HCT116 (cell line): Measurements from ENCODE around the gene XK. TPM values are rescaled to one million over a fixed set of nuclear protein-coding genes. Genes with fewer than 3 reads are reported as not detected.
"Not testable (repeated sequence)": the region's sequence is repeated elsewhere in the genome, so short reads cannot be mapped to it uniquely, and the experiment has no call there.

Experiments used
- ATAC-seq: fragments of 200-7000 bp; cut with Tn5 transposase; 2 replicates; pipeline ENCODE4 v1.9.1; 2020; ENCODE audit warnings: mild to moderate bottlenecking, moderate library complexity
- BruUV-seq: library from RNA; stranded (reverse); fragments of 400-500 nt; replicated peaks from 2 replicates; lab custom pipeline; 2021; lab: Mats Ljungman, UMichigan
- CTCF ChIA-PET: fragments of 300-600 bp; sonication (Branson Sonifier 250); formaldehyde crosslinking; loops from one replicate; lab custom pipeline; 2021; ENCODE audit warnings: antibody characterized with exemption; lab: Charles Lee
- POLR2A ChIA-PET: fragments of 300-600, 350-600 bp; sonication (Branson Sonifier 250); formaldehyde crosslinking; loops from one replicate; lab custom pipeline; 2021; ENCODE audit warnings: antibody characterized with exemption; lab: Charles Lee
- RAD21 ChIA-PET, 2 experiments: fragments of 300-600 bp; sonication (Branson Sonifier 250); formaldehyde crosslinking; loops; one replicate each; lab custom pipeline; 2023; ENCODE audit warnings: low total read pairs in 2 of 2; ENCODE audit not compliant: uncharacterized antibody in 2 of 2, unreplicated experiment in 2 of 2, low non-redundant PET in 1 of 2; lab: Charles Lee
- DNase-seq: peaks from one replicate; pipeline ENCODE4 v3.0.0-alpha.2; 2010; ENCODE audit warnings: low read depth, low spot score
- H2AFZ ChIP-seq: fragments of 200-600 bp; shearing (Covaris generic), sonication (generic); 2 replicates; pipeline ENCODE4 v1.6.1; 2017; ENCODE audit warnings: low read depth, mixed run types, mixed read lengths, antibody characterized with exemption, low read length; ENCODE audit not compliant: poor library complexity, severe bottlenecking
- H3K27ac ChIP-seq: 2 replicates; pipeline ENCODE4 v1.5.1; 2012; ENCODE audit warnings: low read depth, low read length
- H3K27me3 ChIP-seq: fragments of 200-600 bp; sonication (generic); 2 replicates; pipeline ENCODE4 v1.6.1; 2016; ENCODE audit warnings: mixed run types, low read length, mixed read lengths; ENCODE audit not compliant: insufficient read depth
- H3K36me3 ChIP-seq, 2 experiments: fragments of 200-500 bp in 1 of 2; fragments of 200-600 bp in 1 of 2; sonication (Bioruptor generic) in 1 of 2; sonication (generic) in 1 of 2; 2 replicates each; pipeline versions ENCODE4 v1.5.1 to v1.6.1; 2014 to 2016; ENCODE audit warnings: low read length in 2 of 2, inconsistent platforms in 1 of 2, mixed read lengths in 1 of 2, mixed run types in 1 of 2; ENCODE audit not compliant: insufficient read depth in 2 of 2, control insufficient read depth in 1 of 2
- H3K4me1 ChIP-seq, 2 experiments: fragments of 200-600 bp in 1 of 2; sonication (generic) in 1 of 2; 2 replicates each; pipeline versions ENCODE4 v1.5.1 to v1.6.1; 2012 to 2017; ENCODE audit warnings: low read length in 2 of 2, inconsistent platforms in 1 of 2, mild to moderate bottlenecking in 1 of 2, mixed read lengths in 1 of 2, mixed run types in 1 of 2, moderate library complexity in 1 of 2; ENCODE audit not compliant: insufficient read depth in 2 of 2, control insufficient read depth in 1 of 2
- H3K4me2 ChIP-seq: fragments of 200-600 bp; sonication (generic); 2 replicates; pipeline ENCODE4 v1.6.1; 2017; ENCODE audit warnings: mixed run types, low read length, mixed read lengths
- H3K4me3 ChIP-seq, 2 experiments: fragments of 200-600 bp in 1 of 2; sonication (generic) in 1 of 2; replicated peaks in 1 of 2; 2 replicates each; pipeline ENCODE4 v1.5.1; 2011 to 2016; ENCODE audit warnings: low read length in 2 of 2, control low read depth in 1 of 2, low read depth in 1 of 2, mild to moderate bottlenecking in 1 of 2, mixed read lengths in 1 of 2, mixed run types in 1 of 2
- H3K79me2 ChIP-seq: fragments of 200-600 bp; sonication (generic); 2 replicates; pipeline ENCODE4 v1.6.1; 2017; ENCODE audit warnings: mild to moderate bottlenecking, mixed run types, low read length, moderate library complexity, mixed read lengths; ENCODE audit not compliant: insufficient read depth
- H3K9ac ChIP-seq: fragments of 200-600 bp; sonication (generic); 2 replicates; pipeline ENCODE4 v1.6.1; 2016; ENCODE audit warnings: low read length, mixed read lengths
- H3K9me2 ChIP-seq: fragments of 200-600 bp; sonication (generic), shearing (Covaris generic); 2 replicates; pipeline ENCODE4 v1.6.1; 2017; ENCODE audit warnings: mixed run types, mild to moderate bottlenecking, moderate library complexity; ENCODE audit not compliant: insufficient read depth
- H3K9me3 ChIP-seq, 2 experiments: fragments of 200-500 bp in 1 of 2; fragments of 200-600 bp in 1 of 2; sonication (Bioruptor generic) in 1 of 2; sonication (generic) in 1 of 2; 2 replicates each; pipeline ENCODE4 v1.6.1; 2014 to 2017; ENCODE audit warnings: low read length in 2 of 2, mixed read lengths in 2 of 2, inconsistent platforms in 1 of 2, low read depth in 1 of 2, mild to moderate bottlenecking in 1 of 2, mixed run types in 1 of 2, moderate library complexity in 1 of 2; ENCODE audit not compliant: control insufficient read depth in 1 of 2, insufficient read depth in 1 of 2
- H4K20me1 ChIP-seq: fragments of 200-600 bp; sonication (generic), shearing (Covaris generic); 2 replicates; pipeline ENCODE4 v1.6.1; 2017; ENCODE audit warnings: mixed run types, mild to moderate bottlenecking, moderate library complexity; ENCODE audit not compliant: insufficient read depth
- ATF3 ChIP-seq: IDR thresholded peaks from 2 replicates; pipeline ENCODE4 v1.6.1; 2012
- CBX3 ChIP-seq: IDR thresholded peaks from 2 replicates; pipeline ENCODE4 v1.6.1; 2012; ENCODE audit warnings: low read depth
- EZH2 ChIP-seq: fragments of 200-600 bp; sonication (generic); IDR thresholded peaks from 2 replicates; pipeline ENCODE4 v1.6.1; 2017; ENCODE audit warnings: antibody characterized with exemption, mixed run types
- EZH2phosphoT487 ChIP-seq: fragments of 200-600 bp; IDR thresholded peaks from 2 replicates; pipeline ENCODE4 v1.6.1; 2018; ENCODE audit warnings: antibody characterized with exemption, borderline replicate concordance
- SIN3A ChIP-seq: IDR thresholded peaks from 2 replicates; pipeline ENCODE4 v1.6.1; 2012; ENCODE audit warnings: low read depth
- SP1 ChIP-seq: IDR thresholded peaks from 2 replicates; pipeline ENCODE4 v1.6.1; 2012; ENCODE audit warnings: low read depth
- ZFX ChIP-seq: fragments of 450-650 bp; IDR thresholded peaks from 2 replicates; pipeline ENCODE4 v1.6.1; 2017
- intact Hi-C: fragments of 100-400 bp; cut with micrococcal nuclease; formaldehyde crosslinking; loops from 2 replicates; pipeline ENCODE4 v1.10.0; 2022
- total RNA-seq: library from RNA; stranded (reverse); gene quantifications from one replicate; pipeline ENCODE4 v1.2.1, GENCODE V29; 2021; ENCODE audit not compliant: unreplicated experiment

XK gene
- total RNA-seq, 1 experiment from 2014 or later, result 2.6 TPM

DNA sequence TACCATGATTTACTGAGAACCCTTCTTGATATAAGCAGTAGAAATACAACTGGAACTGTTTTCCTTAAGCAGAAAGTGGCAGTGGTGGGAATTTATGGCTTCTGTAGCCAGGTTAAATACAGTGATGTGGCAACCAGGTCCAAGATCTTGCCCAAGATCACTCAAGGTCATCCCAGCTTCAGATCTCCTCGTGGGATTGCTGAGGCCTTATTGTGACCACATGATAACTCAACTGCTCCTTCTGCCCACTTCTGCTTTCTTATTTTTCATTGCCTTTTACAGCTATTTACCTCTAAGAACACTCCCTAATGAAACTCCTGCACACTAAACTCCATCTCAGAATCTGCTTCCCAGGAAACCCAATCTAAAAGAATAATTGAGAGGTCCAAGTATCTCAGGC lies 81.8 kb downstream of the XK start:
- no peaks in the 10 kb centered on the region for H3K27me3 ChIP-seq
- POLR2A ChIA-PET, result no interaction called here
- intact Hi-C loops, result no loop called here
- H3K79me2 ChIP-seq, result no peaks in the 10 kb centered on the region
- no peak overlapping the region for H3K9ac ChIP-seq
- RAD21 ChIA-PET, result no interaction called here
- H3K36me3 ChIP-seq, result no peaks in the 10 kb centered on the region
- DNase-seq, result no peak
- H3K4me1 ChIP-seq, result no peaks in the 10 kb centered on the region
- no peak for ATAC-seq
- H4K20me1 ChIP-seq, result no peaks in the 10 kb centered on the region
- no TSS peak for BruUV-seq
- H3K9me2 ChIP-seq, result no peaks in the 10 kb centered on the region
- H3K27ac ChIP-seq, result no peak overlapping the region
- no peaks in the 10 kb centered on the region for H3K9me3 ChIP-seq
- H2AFZ ChIP-seq, result no peak overlapping the region
- CTCF ChIA-PET, result no interaction called here
- H3K4me2 ChIP-seq, result no peak overlapping the region
- TF ChIP-seq CBX3 (no peak), SIN3A (no peak), ATF3 (no peak), EZH2phosphoT487 (no peak), EZH2 (no peak), ZFX (no peak), SP1 (no peak)
- TF ChIP-seq, all 23 proteins: peak for 0
- H3K4me3 ChIP-seq, result no peak overlapping the region

DNA sequence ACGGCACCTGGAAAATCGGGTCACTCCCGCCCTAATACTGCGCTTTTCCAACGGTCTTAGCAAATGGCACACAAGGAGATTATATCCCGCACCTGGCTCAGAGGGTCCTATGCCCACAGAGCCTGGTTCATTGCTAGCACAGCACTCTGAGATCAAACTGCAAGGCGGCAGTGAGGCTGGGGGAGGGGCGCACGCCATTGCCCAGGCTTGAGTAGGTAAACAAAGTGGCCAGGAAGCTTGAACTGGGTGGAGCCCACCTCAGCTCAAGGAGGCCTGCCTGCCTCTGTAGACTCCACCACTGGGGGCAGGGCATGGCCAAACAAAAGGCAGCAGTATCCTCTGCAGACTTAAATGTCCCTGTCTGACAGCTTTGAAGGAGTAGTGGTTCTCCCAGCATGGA lies 83.3 kb downstream of the XK start:
- H4K20me1 ChIP-seq, CTCF ChIA-PET, H3K27me3 ChIP-seq, H3K36me3 ChIP-seq, H3K9me2 ChIP-seq, intact Hi-C loops, H3K4me2 ChIP-seq, POLR2A ChIA-PET, H3K9ac ChIP-seq, DNase-seq, ATAC-seq, H3K27ac ChIP-seq, H3K9me3 ChIP-seq, BruUV-seq, H2AFZ ChIP-seq, H3K79me2 ChIP-seq, RAD21 ChIA-PET, H3K4me1 ChIP-seq, H3K4me3 ChIP-seq: not testable (repeated sequence)
